Loucy (cell line): Measurements from ENCODE around the gene MOSPD2.

ENCODE experiments used
- H2AFZ ChIP-seq: fragments of 200-600 bp; sonication (generic); 2 replicates; pipeline ENCODE4 v1.6.0; 2016; ENCODE audit warnings: antibody characterized with exemption, mild to moderate bottlenecking, low read length, moderate library complexity
- H3F3A ChIP-seq: fragments of 200-600 bp; 2 replicates; pipeline ENCODE4 v1.6.0; 2016; ENCODE audit warnings: antibody characterized with exemption, low read depth, mild to moderate bottlenecking
- H3K27me3 ChIP-seq: fragments of 200-600 bp; sonication (generic); 2 replicates; pipeline ENCODE4 v1.6.1; 2014; ENCODE audit warnings: low read length, mild to moderate bottlenecking; ENCODE audit not compliant: insufficient read depth, poor library complexity, severe bottlenecking
- H3K36me3 ChIP-seq: fragments of 200-600 bp; sonication (generic); 2 replicates; pipeline ENCODE4 v1.6.1; 2016; ENCODE audit warnings: low read length; ENCODE audit not compliant: insufficient read depth
- H3K4me1 ChIP-seq: fragments of 200-600 bp; sonication (generic); 2 replicates; pipeline ENCODE4 v1.5.1; 2014; ENCODE audit warnings: low read length, mild to moderate bottlenecking; ENCODE audit not compliant: insufficient read depth, poor library complexity, severe bottlenecking
- H3K4me2 ChIP-seq: fragments of 200-600 bp; sonication (generic); 2 replicates; pipeline ENCODE4 v1.6.0; 2014; ENCODE audit warnings: antibody characterized with exemption, low read length, low read depth, mild to moderate bottlenecking; ENCODE audit not compliant: poor library complexity, severe bottlenecking
- H3K4me3 ChIP-seq: fragments of 200-600 bp; sonication (generic); 2 replicates; pipeline ENCODE4 v1.5.1; 2014; ENCODE audit warnings: low read length, mild to moderate bottlenecking, mixed read lengths; ENCODE audit not compliant: poor library complexity, severe bottlenecking
- H3K79me2 ChIP-seq: fragments of 200-600 bp; sonication (generic); 2 replicates; pipeline ENCODE4 v1.6.1; 2014; ENCODE audit warnings: low read length; ENCODE audit not compliant: insufficient read depth
- H3K9ac ChIP-seq: fragments of 200-600 bp; sonication (generic); 2 replicates; pipeline ENCODE4 v1.6.0; 2014; ENCODE audit warnings: mild to moderate bottlenecking, low read depth, low read length, moderate library complexity; ENCODE audit not compliant: poor library complexity, severe bottlenecking
- H3K9me2 ChIP-seq: fragments of 200-600 bp; sonication (generic); replicated peaks from 2 replicates; pipeline ENCODE4 v1.6.1; 2016; ENCODE audit warnings: low read depth, low read length, mixed read lengths
- H3K9me3 ChIP-seq: fragments of 200-600 bp; sonication (generic); 2 replicates; pipeline ENCODE4 v1.6.1; 2014; ENCODE audit warnings: mild to moderate bottlenecking, antibody characterized with exemption, low read length, low read depth; ENCODE audit not compliant: insufficient read depth
- H4K20me1 ChIP-seq: fragments of 200-600 bp; sonication (generic); 2 replicates; pipeline ENCODE4 v1.6.0; 2014; ENCODE audit warnings: antibody characterized with exemption, low read length, mild to moderate bottlenecking; ENCODE audit not compliant: insufficient read depth, poor library complexity, severe bottlenecking
- EZH2phosphoT487 ChIP-seq: fragments of 200-600 bp; IDR thresholded peaks from 2 replicates; pipeline ENCODE4 v1.6.1; 2018; ENCODE audit warnings: antibody characterized with exemption, mild to moderate bottlenecking, moderate library complexity, borderline replicate concordance
- TF ChIP-seq, protein P1 (sequence below): fragments of 200-600 bp; sonication (generic); conservative IDR thresholded peaks from 2 replicates; pipeline ENCODE4 v1.5.1; 2014; ENCODE audit warnings: mild to moderate bottlenecking, antibody characterized with exemption, low read length

The MOSPD2 gene

DNA sequence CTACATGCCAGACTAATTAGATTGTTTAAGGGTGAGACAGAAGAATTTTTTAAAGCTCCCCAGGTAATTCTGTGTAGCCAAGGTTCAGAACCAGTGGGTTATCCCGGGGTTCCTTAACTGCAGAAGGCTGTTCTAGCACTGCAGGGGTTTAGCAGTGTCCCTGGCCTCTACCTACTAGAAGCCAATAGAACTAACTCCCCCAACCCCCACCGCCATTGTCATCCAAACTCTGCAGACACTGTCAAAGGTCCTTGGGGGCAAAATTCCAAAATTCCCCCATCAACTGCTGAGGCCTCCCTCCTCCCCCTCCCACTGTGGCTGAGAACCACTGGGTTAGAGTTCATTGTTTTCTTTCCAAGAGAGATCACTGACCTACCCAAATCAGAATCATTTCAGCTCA lies 66.4 kb downstream of the MOSPD2 start:
- Histone ChIP-seq H3K4me2 (no peak overlapping the region), H3K4me3 (no peak overlapping the region), H3K9me2 (no peaks in the 10 kb centered on the region), H4K20me1 (no peaks in the 10 kb centered on the region), H3K27me3 (no peaks in the 10 kb centered on the region), H3K79me2 (no peaks in the 10 kb centered on the region), H3K9me3 (no peaks in the 10 kb centered on the region), H2AFZ (no peak overlapping the region), H3F3A (no peaks in the 10 kb centered on the region), H3K36me3 (no peaks in the 10 kb centered on the region), H3K9ac (no peak overlapping the region), H3K4me1 (no peaks in the 10 kb centered on the region)
- TF ChIP-seq EZH2phosphoT487, result no peak
- TF ChIP-seq, protein P1, sequence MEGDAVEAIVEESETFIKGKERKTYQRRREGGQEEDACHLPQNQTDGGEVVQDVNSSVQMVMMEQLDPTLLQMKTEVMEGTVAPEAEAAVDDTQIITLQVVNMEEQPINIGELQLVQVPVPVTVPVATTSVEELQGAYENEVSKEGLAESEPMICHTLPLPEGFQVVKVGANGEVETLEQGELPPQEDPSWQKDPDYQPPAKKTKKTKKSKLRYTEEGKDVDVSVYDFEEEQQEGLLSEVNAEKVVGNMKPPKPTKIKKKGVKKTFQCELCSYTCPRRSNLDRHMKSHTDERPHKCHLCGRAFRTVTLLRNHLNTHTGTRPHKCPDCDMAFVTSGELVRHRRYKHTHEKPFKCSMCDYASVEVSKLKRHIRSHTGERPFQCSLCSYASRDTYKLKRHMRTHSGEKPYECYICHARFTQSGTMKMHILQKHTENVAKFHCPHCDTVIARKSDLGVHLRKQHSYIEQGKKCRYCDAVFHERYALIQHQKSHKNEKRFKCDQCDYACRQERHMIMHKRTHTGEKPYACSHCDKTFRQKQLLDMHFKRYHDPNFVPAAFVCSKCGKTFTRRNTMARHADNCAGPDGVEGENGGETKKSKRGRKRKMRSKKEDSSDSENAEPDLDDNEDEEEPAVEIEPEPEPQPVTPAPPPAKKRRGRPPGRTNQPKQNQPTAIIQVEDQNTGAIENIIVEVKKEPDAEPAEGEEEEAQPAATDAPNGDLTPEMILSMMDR, result no peak

DNA sequence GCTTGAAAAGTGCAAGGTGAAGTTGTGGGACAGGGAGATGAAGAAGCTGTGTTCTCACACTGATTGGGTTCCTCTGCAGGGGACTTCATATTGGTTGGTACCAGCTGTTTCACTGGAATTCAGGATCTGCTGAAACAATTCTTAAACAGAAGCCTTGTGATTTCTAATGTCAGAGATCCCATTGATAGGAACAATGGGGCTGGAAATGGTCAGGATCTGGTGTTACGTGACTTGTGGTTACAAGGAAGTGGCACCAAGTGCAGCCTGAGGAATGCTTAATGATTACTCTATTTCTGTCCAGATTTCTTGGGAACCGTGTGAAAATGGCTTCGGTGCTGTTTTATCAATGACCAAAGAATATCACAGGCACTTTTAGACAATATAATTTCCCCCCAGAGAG lies 68.1 kb downstream of the MOSPD2 start:
- Histone ChIP-seq H3K4me1 (no peaks in the 10 kb centered on the region), H3K27me3 (no peaks in the 10 kb centered on the region), H3F3A (no peaks in the 10 kb centered on the region), H3K4me2 (no peak overlapping the region), H3K36me3 (no peaks in the 10 kb centered on the region), H3K4me3 (no peak overlapping the region), H3K79me2 (no peaks in the 10 kb centered on the region), H3K9me3 (no peaks in the 10 kb centered on the region), H4K20me1 (no peaks in the 10 kb centered on the region), H2AFZ (no peak overlapping the region), H3K9ac (no peak overlapping the region), H3K9me2 (no peaks in the 10 kb centered on the region)
- TF ChIP-seq, protein P1, result no peak
- no peak for TF ChIP-seq EZH2phosphoT487

DNA sequence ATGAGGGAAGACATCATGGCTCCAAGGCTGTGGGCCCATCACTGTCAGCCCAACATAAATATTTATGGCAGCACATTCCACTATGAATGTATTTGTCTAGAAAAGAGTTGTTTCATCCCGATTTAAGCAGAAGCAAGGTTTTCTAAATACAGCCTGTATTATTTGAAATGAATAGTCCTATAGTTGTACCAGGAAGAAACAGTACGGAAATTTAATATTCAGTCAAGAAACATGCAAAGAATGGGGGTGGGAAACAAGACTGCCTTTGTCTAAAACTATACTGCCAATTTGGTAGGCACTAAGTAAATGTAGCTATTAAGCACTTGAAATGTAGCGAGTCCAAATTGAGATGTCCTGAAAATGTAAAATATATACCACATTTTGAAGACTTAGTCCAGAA lies 69.1 kb downstream of the MOSPD2 start:
- no peak overlapping the region for H2AFZ ChIP-seq
- no peaks in the 10 kb centered on the region for H3K4me1 ChIP-seq
- no peaks in the 10 kb centered on the region for H3K79me2 ChIP-seq
- H3F3A ChIP-seq, result no peaks in the 10 kb centered on the region
- no peaks in the 10 kb centered on the region for H3K36me3 ChIP-seq
- H3K9me2 ChIP-seq, result no peaks in the 10 kb centered on the region
- H3K27me3 ChIP-seq, result no peaks in the 10 kb centered on the region
- H3K9ac ChIP-seq, result no peak overlapping the region
- no peaks in the 10 kb centered on the region for H3K9me3 ChIP-seq
- TF ChIP-seq, protein P1, result no peak
- TF ChIP-seq EZH2phosphoT487, result no peak
- no peak overlapping the region for H3K4me3 ChIP-seq
- no peaks in the 10 kb centered on the region for H4K20me1 ChIP-seq
- no peak overlapping the region for H3K4me2 ChIP-seq
